HL-60/S4 treated with phorbol 12-myristate 13-acetate at 8.2 ng/mL for 4 days and 3 days (cell line): Measurements from ENCODE around the gene JARID2.

Experiments used
- in situ Hi-C: fragments of 300-500 bp; cut with MboI; formaldehyde crosslinking; loops from 2 replicates; pipeline ENCODE4 v1.15.0; 2022; ENCODE audit warnings: low sequenced_read_pairs

The JARID2 gene

GRCh38 chr6:15352220-15352619 lies 106.4 kb downstream of the JARID2 start:
- in situ Hi-C loops: no loop called here

GRCh38 chr6:15352845-15353244 lies 107.0 kb downstream of the JARID2 start:
- in situ Hi-C loops: no loop called here

DNA sequence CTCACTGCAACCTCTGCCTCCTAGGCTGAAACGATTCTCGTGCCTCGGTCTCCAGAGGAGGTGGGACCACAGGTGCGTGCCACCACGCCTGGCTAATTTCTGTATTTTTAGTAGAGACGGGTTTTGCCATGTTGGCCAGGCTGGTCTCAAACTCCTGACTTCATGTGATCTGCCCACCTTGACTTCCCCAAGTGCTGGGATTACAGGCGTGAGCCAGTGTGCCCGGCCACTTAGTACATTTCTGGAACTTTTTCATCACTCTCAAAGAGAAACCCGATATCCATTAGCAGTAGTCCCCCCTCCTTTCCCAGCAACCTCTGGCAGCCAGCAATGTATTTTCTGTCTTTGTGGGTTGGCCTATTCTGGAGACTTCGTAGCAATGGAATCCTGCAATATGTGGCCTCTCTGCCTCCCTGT lies 109.8 kb downstream of the JARID2 start:
- in situ Hi-C loops: no loop called here

GRCh38 chr6:15356179-15356578 lies 110.3 kb downstream of the JARID2 start:
- in situ Hi-C loops: no loop called here

DNA sequence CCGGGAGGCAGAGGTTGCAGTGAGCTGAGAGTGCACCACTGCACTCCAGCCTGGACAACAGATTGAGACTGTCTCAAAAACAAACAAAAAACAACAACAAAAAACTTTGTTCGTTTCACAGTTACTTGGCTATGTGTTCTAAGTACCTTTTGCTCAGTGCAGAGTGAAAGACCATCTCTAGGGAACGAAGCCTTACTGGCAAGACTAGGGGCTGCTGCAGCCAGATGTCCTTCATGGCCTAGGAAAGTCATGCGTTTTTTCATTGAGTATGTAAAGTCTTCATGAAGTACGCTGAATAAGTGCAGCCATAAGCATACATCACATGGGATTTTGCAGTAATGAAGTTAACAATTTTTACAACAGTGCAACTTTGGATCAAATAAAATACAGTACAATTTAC lies 111.1 kb downstream of the JARID2 start:
- in situ Hi-C loops: no loop called here

DNA sequence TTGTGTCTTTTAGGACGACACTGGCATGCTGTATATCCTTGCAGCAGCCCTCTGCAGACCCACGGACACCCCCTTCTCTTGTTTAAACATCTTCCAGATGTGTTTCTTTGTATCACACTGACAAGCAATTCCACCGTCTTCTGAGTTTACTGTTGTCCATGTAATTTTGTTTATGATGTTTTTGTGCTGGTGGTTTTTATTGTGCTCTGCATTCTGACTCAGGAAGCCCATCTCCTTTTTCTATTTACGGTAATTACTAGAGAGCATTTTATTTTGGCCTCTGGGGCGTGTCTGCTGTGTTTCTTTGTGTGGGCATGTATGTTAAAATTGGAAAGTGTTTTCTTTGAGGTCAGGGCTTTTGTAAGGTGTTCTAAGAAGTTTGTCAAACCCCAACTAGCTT lies 111.9 kb downstream of the JARID2 start:
- in situ Hi-C loops: no loop called here

DNA sequence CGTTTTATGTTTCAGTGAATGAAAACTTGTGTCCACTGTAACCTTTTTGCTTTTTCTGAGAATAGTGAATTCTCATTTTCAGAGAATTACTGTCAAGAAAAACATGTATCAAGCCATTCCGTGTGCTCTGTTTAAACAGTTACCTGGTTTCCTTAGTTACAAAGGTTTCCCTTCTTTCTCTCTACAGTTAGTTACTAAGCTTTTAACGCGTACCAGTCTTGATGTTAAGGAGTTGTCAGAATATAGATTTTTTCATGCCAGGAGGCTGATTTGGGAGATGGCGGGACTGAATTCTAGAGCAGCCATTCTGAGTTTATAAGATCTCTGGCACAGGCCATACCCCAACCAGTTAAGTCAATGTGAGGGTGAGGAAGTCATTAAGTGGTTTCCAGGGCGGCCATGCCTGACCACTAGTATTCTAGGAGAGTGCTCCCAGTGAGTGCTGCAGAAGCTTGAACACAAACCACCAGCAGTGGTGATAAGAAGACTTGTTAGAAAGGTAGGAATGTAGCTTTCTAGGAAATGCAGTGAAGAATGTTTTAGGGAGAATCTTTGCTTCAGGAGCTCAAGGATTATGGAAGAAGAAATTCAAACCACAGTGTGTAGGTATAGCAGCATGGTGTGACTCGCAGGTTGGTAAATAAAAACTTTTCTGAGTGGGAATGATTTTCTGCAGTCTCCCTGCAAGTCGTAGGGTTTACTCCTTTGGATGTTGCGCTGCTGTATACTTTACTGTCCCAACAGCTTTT lies 112.9 kb downstream of the JARID2 start:
- in situ Hi-C loops: no loop called here

DNA sequence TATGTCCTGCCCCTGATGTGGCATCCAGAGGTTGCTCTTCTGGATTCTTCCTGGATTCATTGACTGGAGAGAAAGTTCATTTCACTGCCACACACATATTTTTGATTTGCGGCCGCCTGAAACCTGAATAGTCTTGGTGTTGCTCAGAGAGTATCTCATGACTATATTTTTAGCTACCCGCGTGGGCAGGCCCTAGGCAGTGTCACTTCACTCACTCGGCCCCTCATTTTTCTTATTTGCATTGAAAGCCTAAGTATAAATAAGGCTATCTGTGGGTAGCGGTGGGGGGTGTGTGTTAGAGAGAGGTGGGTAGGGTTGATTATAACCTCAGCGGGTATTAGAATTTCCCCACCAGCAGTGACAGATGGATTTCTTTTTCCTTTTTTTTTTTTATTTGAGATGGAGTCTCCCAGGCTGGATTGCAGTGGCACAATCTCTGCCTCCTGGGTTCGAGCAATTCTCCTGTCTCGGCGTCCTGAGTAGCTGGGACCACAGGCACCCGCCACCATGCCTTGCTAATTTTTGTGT lies 113.5 kb downstream of the JARID2 start:
- in situ Hi-C loops: no loop called here

DNA sequence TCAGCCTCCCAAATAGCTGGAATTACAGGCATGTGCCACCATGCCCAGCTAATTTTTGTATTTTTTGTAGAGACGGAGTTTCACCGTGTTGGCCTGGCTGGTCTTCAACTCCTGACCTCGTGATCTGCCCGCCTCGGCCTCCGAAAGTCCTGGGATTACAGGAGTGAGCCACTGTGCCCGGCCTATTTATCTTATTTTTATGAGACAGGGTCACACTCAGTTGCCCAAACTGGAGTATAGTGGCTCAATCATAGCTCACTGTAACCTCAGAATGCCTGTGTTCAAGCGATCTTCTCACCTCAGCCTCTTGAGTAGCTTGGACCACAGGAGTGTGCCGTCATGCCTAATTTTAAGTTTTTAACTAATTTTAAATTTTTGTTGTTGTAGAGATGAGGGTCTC lies 114.4 kb downstream of the JARID2 start:
- in situ Hi-C loops: no loop called here

DNA sequence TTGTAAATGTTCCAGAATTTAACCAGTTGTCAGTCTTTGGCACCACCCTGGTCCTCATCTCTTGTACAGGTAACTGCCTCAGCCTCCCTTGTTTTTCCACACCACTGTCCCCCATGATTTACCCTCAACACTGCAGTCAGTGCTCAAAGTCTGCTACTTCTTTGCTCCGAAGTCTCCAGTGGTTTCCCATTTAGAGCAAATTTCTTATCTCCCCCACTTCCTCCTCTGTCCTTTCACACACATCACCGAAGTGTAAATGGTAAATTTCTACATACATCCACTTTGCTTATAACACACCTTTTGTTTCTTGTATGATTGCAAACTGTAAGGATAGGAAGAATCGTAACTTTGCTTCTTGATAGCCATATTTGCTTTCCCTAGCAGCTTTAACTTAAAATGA lies 115.3 kb downstream of the JARID2 start:
- in situ Hi-C loops: no loop called here

- in situ Hi-C loops: no loop called here
These were observed 116.6 kb downstream of the JARID2 start for GRCh38 chr6:15362274-15363160.

- in situ Hi-C loops: no loop called here
These were observed 117.3 kb downstream of the JARID2 start for GRCh38 chr6:15363164-15363522.

GRCh38 chr6:15363523-15364400 lies 117.9 kb downstream of the JARID2 start:
- in situ Hi-C loops: no loop called here

DNA sequence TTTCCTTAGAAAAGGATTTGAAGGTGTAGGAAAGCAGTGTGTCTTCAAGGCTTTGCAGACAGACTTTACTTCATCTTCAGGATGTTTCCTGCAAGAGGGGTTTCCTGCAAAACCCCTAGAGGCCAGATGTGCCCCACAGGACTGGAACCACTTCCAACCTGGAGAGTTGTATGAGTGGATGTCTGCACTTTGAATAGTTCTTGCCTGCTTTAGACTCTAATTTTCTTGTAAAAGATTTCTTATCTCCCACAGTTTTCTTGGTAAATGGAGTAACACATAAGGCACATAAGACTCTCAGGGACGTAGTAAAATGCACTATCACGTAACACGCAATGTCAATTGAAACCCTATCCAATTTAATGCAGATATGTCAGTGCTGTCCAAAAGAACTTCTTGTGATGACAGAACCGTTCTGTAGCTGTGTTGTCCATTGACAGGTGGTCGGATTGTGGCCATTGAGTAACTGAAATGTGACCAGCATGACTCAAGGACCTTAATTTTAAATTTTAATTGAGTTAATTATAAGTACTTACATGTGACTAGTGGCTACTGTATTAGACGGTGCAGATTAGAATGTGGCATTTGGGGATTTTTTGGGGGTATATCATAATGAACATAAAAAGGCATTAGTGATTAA lies 118.7 kb downstream of the JARID2 start:
- in situ Hi-C loops: no loop called here

GRCh38 chr6:15365273-15365687 lies 119.4 kb downstream of the JARID2 start:
- in situ Hi-C loops: no loop called here

GRCh38 chr6:15366003-15366535 lies 120.2 kb downstream of the JARID2 start:
- in situ Hi-C loops: no loop called here

DNA sequence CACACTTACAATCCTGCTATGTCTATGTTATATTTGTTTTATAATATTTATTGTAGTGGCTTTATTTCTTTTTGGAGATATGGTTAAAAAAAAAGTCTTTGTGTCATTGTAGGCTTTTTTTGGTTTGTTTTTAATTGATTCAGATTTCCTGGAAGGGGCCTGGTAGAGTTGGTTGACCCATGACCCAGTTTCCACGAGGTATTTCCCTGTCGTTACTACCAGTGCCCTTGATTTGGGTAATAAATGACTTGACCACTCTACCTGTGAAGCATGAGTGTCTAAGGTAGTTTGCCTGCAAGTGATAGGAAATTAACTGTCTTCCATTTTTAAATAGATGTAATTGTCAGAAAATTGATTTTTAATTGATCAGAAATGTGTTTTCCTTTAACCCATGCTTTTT lies 121.0 kb downstream of the JARID2 start:
- in situ Hi-C loops: no loop called here

DNA sequence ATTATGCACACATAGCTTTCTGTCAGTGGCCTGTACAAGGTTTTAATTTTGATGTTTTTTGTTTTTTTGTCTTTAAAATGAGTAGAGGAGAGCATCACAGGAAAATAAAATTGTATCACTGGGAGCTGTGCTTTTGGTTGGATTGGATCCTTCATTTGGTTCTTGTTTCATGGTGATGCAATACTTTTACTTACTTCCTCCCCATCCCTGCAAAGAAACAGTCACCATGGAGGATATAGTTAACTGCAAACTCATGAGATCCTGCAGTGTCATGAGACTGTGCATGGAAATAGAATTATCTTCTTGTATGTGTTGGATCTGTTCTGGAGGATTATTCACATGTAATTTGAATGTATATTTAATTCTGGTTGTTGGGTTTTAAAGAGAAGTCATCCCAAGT lies 122.3 kb downstream of the JARID2 start:
- in situ Hi-C loops: no loop called here

DNA sequence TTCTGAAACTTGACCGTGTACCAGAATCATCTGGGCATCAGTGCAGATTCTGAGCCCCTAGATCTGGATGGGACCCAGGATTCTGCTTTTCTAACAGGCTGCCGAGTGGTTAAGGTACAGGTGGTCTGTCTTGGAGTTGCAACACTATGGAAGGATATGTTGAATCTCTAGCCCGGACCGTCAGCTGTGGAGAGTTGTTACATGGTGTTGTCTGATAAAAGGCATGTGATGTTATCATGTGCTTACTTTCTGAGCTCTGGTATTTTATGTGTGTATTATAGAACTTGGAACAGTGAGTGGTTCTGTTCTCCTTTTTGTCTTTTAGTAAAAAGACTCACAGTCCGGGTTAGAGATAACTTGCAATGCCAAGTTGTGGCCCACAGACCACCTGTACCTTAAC lies 123.0 kb downstream of the JARID2 start:
- in situ Hi-C loops: no loop called here

- in situ Hi-C loops: no loop called here
These were observed 124.0 kb downstream of the JARID2 start for GRCh38 chr6:15369838-15370237.
